Inferior parietal cortex (tissue), 1 donor: ENCODE data around the gene DAD1.
"Not testable (repeated sequence)": the region's sequence is repeated elsewhere in the genome, so short reads cannot be mapped to it uniquely, and the experiment has no call there.

Experiments used
- DNase-seq: peaks from one replicate; pipeline ENCODE4 v3.0.0-alpha.2; 2016; ENCODE audit errors: extremely low spot score

DAD1 gene

DNA sequence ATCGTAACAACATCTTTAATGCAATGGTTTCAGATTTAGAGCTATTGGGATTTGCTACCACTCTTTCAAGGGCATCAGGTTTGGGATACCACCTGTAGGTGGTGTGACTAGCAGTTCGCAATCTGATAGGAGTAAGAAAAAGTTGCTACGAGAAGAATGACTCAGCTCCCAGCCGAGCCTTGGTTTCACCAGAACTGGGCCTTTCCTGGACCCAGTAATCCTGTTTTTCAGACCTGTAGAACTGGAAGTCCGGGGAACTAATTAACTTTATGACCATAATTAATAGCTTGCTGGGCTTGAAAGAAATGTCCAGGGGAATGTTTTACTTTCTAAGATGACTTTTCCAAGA is 9.8 kb upstream of the DAD1 start:
- DNase-seq, result peak; percentile 22

DNA sequence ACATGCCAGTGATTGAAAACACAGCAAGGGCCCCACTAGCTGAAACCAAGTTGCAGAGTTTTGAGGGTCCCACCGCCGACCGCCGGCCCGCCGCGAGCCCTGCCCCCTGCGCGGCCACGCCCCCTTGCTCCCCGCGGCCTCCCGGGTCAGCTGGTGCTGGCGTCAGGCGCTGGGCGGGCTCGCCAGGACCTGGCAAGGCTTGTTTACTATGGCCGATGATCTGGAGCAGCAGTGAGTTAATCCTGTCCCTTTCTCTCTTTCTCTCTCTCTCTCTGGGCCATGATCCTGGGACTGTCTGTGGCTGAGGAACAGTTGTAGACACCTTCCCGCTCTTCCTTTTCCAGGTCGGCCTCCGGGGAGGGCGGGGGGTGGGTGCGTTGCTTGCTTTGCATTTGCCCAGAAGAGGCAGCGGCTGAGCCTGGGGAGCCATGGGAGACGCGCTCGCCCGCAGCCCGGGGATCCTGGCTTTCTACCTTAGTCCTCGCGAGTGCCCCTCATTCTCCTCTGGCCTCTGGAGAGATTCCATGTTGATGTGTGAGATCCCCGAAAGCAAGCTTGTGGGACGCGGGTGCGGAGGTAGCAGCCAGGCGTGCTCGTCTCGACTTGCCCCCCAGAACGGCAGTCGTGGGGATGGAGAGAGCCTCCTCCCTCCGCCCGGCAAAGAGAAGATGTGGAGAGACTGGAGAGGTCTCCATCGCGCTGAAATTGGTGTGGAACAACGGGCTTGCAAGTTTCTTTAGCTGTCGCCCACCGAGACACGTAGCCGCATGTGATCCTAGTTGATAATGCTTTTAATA is 9.3 kb upstream of the DAD1 start, which contains the start of gene ABHD4:
Gene ABHD4, plus strand, starts transcription at position 202 of the 797 bp plus-strand sequence. Its CDS starts 7 bp downstream, at position 209.
- DNase-seq, result peak; percentile 71

DNA sequence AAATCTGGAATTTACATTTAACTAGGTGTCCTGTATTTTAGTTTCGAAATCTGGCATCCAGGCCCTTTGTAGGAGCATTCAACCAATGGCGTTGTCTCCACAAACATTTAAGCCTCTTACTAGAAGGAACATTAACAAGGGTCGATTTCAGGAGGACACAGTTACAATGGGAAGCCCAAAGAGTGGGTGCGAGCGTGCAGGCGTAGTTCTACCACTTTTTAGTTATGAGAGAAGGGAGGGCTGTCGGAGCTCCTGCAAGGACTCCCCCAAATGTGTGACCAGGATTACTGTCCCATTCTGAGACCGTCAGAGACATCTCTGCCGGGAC is 8.7 kb upstream of the DAD1 start:
- DNase-seq, result no peak

DNA sequence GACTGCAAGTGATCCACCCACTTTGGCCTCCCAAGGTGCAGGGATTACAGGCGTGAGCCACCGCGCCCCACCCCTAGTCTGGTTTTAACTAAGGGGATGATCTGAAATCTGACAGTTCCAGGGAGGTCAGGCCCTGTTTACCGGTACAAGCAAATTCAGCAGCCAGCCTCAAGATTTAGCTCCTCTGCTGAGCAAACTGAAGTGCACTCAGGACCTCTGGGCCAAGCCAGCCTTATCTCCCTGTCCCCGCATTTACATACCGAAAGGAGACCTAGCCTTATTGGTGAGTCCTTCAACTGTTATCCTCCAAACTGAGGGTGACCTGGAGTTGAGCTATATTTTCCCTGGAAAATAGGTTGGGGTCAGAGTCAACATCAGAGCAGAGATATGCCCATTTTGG is 8.2 kb upstream of the DAD1 start:
- no peak for DNase-seq

DNA sequence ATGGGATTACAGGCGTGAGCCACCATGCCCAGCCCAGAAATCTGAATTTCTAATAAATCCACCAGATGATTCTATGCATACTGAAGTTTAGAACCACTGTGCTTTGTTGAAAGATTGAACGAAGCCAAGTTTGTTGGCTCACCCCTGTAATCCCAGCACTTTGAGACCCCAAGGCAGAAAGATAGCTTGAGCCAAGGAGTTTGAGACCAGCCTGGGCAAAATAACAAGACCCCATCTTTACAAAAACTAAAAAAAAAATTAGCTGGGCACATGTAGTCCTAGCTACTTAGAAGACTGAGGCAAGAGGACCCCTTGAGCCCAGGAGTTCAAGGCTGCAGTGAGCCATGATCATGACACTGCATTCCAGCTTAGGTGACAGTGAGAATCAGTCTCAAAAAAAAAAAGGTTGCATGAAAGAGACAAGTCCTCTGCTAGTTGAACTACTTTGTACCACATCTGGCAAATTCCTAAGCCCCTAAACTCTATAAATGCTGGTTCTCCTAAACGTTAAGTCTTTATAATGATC is 7.4 kb upstream of the DAD1 start:
- DNase-seq, result no peak

DNA sequence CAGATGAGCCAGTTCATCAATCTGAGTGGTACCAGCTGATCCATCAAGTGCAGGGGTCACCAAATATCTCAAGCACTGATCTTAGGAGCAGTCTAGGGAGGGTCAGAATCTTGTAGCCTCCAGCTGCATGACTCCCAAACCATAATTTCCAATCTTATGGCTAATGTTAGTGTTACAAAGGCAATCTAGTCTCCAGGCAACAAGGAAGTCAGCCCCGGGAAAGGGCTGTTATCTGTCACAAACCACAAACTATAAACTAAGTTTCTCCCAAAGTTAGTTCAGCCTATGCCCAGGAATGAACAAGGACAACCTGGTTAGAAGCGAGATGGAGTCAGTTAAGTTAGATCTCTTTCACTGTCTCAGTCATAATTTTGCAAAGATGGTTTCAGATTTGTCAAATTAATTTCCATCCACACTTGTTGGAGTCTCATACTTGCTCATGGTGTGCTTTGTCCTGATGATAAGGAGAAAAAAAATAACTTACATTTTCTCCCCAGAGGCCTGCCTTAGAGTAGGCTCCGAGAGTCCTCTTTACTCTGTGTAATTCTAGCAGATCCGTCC is 5.2 kb upstream of the DAD1 start:
- no peak for DNase-seq

DNA sequence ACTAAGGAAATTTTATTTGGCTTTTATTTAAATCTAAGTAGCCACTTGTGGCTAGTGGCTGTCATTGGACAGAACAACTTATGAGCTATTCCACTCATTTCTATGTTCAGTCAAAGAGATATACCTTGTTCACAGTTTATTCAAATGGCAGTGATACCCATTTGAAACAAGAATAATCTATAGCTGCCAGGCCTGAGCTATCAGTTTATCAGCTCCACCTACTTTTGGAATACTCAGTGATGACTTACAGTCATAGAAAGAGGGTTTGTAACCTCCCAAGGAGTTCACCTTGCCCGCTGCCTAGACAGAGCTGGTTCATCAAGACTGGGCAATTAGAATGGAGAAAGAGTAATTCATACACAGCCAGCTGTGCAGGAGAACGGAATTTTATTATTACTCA is 4.6 kb upstream of the DAD1 start:
- DNase-seq, result no peak

DNA sequence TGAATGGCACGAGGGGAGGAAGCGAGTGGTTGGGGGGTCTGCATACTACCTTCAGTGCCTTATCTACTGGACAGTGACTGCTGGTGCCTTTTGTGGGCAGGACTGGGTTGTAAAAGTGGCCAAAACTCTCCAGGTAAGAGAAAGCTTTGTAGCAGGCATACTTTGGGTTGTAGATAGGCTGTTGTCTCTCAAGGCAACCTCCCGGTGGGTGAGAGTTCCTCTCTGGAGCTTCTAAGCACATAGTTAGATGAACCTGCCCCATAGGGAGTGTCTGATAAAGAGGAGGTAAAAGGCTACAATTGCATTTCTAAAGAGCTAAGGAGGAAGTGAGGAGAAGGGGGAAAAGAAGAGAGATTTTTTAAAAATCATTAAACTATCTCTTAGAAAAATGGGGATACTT is 4.2 kb upstream of the DAD1 start:
- no peak for DNase-seq

DNA sequence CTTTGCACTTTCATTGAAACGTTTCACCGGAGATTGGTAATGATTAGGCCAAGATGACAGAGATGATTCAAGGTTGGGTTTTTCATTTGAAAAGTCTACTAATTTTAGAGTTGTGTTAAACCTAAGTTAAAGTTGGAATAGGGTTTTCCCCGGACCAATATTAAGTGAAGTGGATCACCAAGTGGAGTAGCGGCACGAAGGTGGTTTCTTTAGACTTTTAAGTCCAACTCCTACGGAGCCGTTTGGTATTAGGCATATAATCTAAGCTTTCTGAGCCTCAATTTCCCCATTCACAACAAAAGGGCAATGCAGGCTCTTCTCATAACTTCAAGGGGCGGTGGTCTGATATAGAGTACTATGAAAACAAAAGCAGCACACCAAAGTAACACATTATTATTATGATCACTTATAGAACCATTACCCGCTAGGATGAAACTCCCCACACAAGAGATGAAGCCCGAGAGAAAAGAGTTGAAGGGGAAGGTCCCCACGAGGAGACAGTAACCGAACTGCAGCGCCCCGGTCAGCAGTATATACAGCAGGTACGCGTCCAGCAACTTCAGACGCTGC is 413 bp downstream of the DAD1 start:
- no peak for DNase-seq

DNA sequence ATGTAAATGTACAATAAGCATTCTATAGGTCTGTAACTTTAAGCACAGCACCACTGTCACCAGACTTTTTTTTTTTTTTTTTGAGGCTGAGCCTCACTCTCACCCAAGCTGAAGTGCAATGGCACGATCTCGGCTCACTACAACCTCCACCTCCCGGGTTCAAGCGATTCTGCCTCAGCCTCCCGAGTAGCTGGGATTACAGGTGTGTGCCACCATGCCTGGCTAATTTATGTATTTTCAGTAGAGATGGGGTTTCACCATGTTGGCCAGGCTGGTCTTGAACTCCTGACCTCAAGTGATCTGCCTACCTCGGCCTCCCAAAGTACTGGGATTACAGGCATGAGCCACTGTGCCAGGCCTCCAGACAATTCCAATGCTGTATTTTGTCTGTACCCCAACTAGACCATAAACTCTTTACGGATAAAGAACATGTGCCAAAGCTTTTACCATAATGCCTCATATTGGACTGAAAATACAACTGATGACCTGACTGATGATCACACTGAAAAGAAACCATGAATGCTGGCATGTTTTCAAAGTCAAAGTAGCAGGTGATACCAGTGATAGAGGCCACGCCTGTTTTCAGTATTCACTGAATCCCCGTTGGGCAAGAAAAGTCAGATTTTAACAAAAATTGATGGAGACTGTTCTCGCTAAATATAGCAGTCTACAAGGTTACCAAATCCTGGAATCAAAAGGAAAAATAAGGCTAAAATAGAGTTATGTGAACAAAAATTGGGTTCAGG is 1.2 kb downstream of the DAD1 start:
- DNase-seq, result not testable (repeated sequence)

DNA sequence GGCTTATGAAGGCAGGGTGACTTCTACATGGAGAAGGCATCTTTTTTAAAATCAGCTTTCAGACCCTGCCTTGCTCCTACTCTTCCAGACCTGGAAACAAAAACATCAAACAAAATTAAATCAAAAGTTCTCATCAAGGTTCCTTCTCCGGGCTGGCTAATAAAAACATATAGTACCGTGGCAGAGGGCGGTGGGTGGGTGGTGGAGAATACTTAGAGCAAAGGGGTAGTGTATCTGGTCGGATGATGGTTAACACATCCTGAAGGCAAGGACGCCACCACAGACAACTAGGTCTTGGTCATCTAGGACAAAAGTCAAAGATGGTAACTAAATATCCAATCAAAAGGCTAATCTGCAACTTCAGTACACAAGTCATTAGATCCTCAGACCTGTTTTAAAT is 1.8 kb downstream of the DAD1 start:
- DNase-seq, result no peak

DNA sequence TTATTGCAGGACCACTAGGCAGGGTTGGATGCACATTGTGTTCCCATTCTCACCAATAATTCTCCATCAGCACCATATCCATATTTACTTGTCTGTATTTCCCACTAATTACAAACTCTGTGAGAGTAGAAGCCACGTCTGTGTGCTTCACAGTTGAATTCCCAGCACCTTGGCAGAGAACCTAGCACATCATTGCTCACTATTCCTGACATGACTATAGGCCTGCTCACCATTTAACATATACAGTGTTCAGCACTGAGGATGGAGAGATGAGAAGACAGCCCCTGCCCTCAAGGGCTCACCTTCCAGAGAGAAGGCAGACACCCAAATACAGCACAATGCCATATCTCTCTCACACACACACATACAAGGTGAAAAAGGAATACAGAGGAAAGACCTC is 5.0 kb downstream of the DAD1 start:
- no peak for DNase-seq

DNA sequence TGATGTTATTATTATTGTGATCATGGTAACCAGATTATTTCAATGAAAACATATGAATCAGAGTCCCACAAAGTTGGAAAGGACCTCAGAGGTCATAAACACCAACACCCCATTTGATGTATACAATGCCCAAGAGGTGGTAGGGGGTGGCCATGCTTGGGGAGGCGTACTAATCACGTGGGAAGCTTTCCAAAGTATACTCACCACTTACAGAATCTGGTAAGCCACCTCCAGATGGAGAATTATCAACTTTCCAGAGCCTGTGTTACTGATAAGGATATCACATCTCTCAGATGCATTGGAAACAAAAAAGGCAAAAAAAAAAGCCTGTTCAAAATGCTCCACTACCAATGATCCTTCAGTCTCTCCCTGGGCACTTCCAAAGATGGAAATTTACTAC is 8.4 kb downstream of the DAD1 start:
- DNase-seq, result no peak

DNA sequence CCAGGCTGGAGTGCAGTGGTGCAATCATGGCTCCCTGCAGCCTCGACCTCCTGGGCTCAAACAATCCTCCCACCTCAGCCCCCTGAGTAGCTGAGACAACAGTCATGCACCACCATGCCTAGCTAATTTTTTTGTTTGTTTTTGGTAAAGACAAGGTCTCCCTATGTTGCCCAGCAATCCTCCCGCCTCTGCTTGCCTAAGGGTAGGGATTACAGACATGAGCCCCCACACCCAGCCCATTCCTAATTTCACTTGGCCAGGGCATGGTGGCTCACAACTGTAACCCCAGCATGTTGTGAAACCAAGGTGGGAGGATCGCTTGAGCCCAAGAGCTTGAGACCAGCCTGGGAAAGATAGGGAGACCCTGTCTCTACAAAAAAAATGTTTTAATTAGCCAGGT is 9.1 kb downstream of the DAD1 start:
- DNase-seq, result no peak

DNA sequence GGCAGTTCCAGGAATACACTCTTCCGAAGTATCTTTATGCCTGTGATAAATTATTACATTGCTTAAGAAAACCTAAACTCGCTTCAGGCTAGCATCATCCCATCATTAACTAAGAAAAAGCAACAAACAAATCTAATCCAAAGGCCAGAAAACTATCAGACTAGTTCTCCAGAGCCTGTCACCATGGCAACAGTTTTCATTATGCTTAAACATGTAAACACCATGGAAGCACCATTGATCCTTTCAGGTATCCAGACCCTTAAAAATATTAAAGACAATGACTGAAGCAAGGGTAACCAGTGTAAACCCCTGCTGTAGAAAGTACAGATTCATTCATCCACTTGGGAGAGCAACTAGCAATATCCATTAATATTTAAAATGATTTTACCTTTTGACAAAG is 9.8 kb downstream of the DAD1 start:
- no peak for DNase-seq

DNA sequence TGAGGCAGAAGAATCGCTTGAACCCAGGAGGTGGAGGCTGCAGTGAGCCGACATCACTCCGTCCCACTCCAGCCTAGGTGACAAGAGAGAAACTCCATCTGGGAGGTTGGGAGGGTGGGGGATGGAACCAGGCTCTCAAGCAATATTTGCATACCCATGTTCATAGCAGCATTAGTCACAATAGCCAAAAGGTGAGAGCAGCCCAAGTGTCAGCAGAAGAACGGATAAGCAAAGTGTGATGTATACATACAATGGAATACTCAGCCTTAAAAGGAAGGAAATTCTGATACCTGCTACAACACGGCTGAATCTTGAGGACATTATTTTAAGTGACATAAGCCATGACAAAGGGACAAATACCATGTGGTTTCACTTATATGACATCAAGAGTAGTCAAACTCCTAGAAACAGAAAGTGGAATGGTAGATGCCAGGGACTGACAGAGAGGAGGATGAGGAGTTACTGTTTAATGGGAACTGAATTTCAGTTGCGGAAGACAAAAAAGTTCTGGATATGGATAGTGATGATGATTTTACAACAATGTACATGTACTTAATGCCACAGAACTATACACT is 11.6 kb downstream of the DAD1 start:
- no peak for DNase-seq

DNA sequence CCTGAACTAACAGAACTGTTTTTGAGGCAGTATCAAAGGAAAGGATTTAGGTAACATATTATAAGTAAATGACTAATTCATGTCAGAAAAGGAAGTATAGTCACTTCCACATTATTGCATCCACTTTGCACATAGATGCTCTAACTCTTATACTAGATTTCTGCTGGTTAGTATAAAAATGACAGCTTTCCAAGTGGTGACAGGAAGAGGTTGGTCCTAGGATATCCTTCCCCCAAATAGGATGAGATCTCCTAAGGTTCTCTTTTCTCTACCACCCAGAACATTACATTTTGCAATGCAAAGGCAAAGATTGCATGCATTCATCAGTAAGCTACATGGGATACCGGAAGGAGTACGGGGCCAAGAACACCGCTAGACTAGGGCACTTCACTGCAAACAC is 15.2 kb downstream of the DAD1 start:
- no peak for DNase-seq

DNA sequence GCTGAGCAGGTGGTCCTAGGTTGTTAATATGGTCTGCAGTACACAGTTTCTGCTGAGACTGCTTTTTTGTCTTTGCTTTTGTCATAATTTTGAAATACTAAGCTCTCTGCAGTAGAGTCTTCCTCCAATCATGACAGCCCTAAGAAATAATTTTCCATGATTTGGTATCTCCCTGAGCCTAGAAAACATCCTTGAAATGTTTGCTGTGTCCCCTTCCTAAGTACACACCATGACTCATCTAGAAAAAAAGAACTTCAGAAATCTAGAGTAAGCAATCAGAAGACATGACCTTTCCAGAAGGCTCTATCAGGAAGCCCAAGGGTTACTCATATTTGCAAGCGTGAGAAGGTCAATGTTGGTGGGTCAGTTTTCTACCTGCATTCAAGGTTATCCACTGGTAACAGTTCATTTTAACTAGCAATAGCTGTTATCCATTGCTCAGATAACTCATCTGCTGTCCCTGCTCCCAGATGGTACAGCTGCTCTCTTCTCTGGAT is 16.4 kb downstream of the DAD1 start:
- no peak for DNase-seq

DNA sequence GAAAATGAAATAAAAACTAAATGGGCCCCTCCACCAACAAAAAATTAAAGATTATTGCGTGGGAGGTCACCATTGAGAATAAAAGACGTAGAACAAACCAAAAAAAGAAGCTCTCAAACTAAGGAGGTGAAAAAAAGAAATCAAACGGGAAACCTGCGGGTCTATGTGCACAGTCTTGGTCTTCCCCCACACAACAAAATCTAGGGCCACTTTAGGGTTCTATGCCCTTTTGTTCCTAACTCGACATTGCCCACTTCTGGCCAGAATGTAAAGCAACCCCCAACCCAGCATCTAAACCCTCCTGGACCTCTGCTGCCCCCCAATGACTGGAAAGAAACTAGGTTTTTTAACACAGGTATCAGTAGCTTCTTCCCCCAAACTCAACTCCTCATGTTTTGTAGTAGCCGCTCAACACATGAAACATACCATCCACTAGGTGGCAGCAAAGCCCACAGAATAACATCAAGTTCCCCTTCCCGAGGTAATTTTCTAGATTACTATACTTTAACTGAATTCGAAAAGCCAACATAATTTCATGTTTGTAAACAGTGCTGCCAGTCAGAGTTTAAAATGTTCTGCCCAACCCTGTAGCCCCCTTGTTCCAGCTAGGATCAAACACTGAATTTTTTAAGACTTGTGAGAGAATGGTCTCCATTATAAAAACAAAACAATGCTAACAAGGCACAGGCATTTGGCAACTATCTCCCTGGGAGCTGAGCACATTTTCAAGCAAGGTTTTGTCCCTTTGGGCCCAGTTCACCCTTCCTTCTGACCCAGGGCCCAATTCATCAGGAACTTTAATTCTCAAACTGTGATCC is 18.7 kb downstream of the DAD1 start:
- DNase-seq, result peak; percentile 94

DNA sequence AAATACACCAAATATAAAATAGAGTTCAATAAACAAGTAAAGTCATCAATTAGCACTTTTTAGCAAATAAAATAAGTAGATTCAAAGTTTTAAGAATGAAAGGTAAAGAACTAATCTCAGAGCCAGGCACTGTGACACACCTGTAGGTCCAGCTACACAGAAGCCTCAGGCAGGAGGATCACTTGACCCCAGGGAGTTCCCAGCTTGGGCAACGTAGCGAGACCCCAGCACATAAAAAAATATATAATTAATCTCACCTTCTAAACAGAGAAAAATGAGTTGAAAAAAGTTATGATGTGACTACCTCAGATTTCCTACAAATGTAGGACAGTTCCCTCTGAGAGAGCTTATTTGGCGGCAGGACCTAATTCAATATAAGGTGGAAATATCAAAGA is 19.3 kb downstream of the DAD1 start:
- DNase-seq, result no peak

DNA sequence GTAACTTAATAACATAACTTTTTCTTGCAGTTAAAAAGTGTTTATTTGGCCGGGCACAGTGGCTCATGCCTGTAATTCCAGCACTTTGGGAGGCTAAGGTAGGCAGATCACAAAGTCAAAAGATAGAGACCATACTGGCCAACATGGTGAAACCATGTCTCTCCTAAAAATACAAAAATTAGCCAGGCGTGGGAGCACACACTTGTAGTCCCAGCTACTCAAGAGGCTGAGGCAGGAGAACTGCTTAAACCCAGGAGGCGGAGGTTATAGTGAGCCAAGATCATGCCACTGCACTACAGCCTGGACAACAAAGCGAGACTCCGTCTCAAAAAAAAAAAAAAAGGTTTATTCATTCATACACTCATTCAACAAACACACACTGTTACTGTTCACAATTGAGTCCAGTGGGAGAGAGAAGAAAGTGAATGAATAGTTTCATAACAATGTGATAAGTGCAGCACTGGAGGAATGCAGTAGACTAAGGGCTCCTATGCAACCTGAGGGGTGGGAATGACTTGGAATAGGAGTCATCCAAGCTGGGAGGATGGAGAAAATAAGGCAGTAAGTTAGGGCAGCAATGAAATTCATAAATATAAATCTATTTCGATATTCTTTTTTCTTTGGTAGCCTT is 19.8 kb downstream of the DAD1 start:
- DNase-seq, result no peak
